GM19463 (cell line): ENCODE results near the gene TBR1.

Source experiments
- ATAC-seq: cut with Tn5 transposase; IDR thresholded peaks from one replicate; pipeline ENCODE4 v1.9.1; 2021; ENCODE audit warnings: mild to moderate bottlenecking, moderate library complexity; ENCODE audit not compliant: unreplicated experiment

Gene TBR1

GRCh38 chr2:161414042-161415033 is 1.8 kb upstream of the TBR1 start:
- peak; percentile 49 for ATAC-seq

GRCh38 chr2:161415034-161415986 is 787 bp upstream of the TBR1 start:
- ATAC-seq: peak; percentile 31

- no peak for ATAC-seq
Measured at GRCh38 chr2:161416708-161417437, 776 bp downstream of the TBR1 start.

GRCh38 chr2:161417438-161418274 is 1.6 kb downstream of the TBR1 start:
- no peak for ATAC-seq

GRCh38 chr2:161418275-161418714 is 2.2 kb downstream of the TBR1 start:
- no peak for ATAC-seq

GRCh38 chr2:161418715-161419637 is 2.9 kb downstream of the TBR1 start:
- no peak for ATAC-seq

- ATAC-seq: no peak
Measured at GRCh38 chr2:161419638-161420190, 3.6 kb downstream of the TBR1 start.

GRCh38 chr2:161420406-161421074 is 4.4 kb downstream of the TBR1 start:
- no peak for ATAC-seq

GRCh38 chr2:161421686-161422085 is 5.6 kb downstream of the TBR1 start:
- ATAC-seq: no peak

GRCh38 chr2:161422816-161423403 is 6.8 kb downstream of the TBR1 start:
- ATAC-seq: no peak

GRCh38 chr2:161423421-161424393 is 7.6 kb downstream of the TBR1 start:
- no peak for ATAC-seq

GRCh38 chr2:161424394-161424769 is 8.3 kb downstream of the TBR1 start:
- no peak for ATAC-seq

- ATAC-seq: no peak
Measured at GRCh38 chr2:161424891-161425727, 9.0 kb downstream of the TBR1 start.

GRCh38 chr2:161425728-161426454 is 9.8 kb downstream of the TBR1 start:
- no peak for ATAC-seq

GRCh38 chr2:161426455-161426921 is 10.4 kb downstream of the TBR1 start:
- no peak for ATAC-seq
